HepG2 (cell line): Measurements from ENCODE around the gene OVOL2. TPM values are rescaled to one million over a fixed set of nuclear protein-coding genes. Genes with fewer than 3 reads are reported as not detected.

Experiments
- HOXA5 ChIP-seq: sonication (generic); formaldehyde crosslinking; IDR thresholded peaks from 2 replicates; pipeline ENCODE4 v1.4.0; 2020; ENCODE audit warnings: missing genetic modification reagents
- IKZF4 ChIP-seq: sonication (generic); formaldehyde crosslinking; IDR thresholded peaks from 2 replicates; pipeline ENCODE4 v1.5.1; 2020; ENCODE audit warnings: borderline replicate concordance, mild to moderate bottlenecking, low read depth, missing genetic modification reagents; ENCODE audit errors: not compliant biosample characterization
- KMT2A ChIP-seq: sonication (generic); formaldehyde crosslinking; IDR thresholded peaks from 2 replicates; pipeline ENCODE4 v1.4.0; 2020; ENCODE audit warnings: missing genetic modification reagents
- MEIS2 ChIP-seq: sonication (generic); formaldehyde crosslinking; IDR thresholded peaks from 2 replicates; pipeline ENCODE4 v1.9.0; 2021; ENCODE audit warnings: mild to moderate bottlenecking, missing genetic modification reagents
- NR2F2 ChIP-seq: IDR thresholded peaks from 2 replicates; pipeline ENCODE4 v1.6.1; 2012; ENCODE audit warnings: low read depth, inconsistent platforms, borderline replicate concordance
- ONECUT2 ChIP-seq: sonication (generic); formaldehyde crosslinking; IDR thresholded peaks from 2 replicates; pipeline ENCODE4 v1.4.0; 2020; ENCODE audit warnings: missing genetic modification reagents
- PLRG1 ChIP-seq: fragments of 450-650 bp; conservative IDR thresholded peaks from 2 replicates; pipeline ENCODE4 v1.6.1; 2016
- SAP130 ChIP-seq: IDR thresholded peaks from 2 replicates; pipeline ENCODE4 v1.6.1; 2016; ENCODE audit warnings: low read depth
- SIN3A ChIP-seq: IDR thresholded peaks from 2 replicates; pipeline ENCODE4 v1.6.1; 2011; ENCODE audit warnings: low read depth, mild to moderate bottlenecking, control low read depth, low read length, borderline replicate concordance
- SMARCE1 ChIP-seq: fragments of 450-650 bp; IDR thresholded peaks from 2 replicates; pipeline ENCODE4 v1.6.1; 2017; ENCODE audit warnings: borderline replicate concordance
- U2AF1 ChIP-seq: fragments of 200-400 bp; formaldehyde crosslinking; optimal IDR thresholded peaks from 2 replicates; pipeline ENCODE3; 2017; ENCODE audit warnings: mild to moderate bottlenecking, low read depth, low read length
- ZBTB7A ChIP-seq: sonication (generic); formaldehyde crosslinking; IDR thresholded peaks from 2 replicates; pipeline ENCODE4 v1.8.0; 2022; ENCODE audit warnings: mild to moderate bottlenecking, missing genetic modification reagents
- ZIK1 ChIP-seq: sonication (generic); formaldehyde crosslinking; IDR thresholded peaks from 2 replicates; pipeline ENCODE4 v1.5.0; 2020; ENCODE audit warnings: mild to moderate bottlenecking, low read depth, missing genetic modification reagents, borderline replicate concordance
- ZNF121 ChIP-seq: sonication (generic); formaldehyde crosslinking; IDR thresholded peaks from 2 replicates; pipeline ENCODE4 v1.5.0; 2020; ENCODE audit warnings: mild to moderate bottlenecking, missing genetic modification reagents
- ZNF263 ChIP-seq: sonication (generic); formaldehyde crosslinking; IDR thresholded peaks from 2 replicates; pipeline ENCODE4 v1.4.0; 2020; ENCODE audit warnings: missing genetic modification reagents
- ZNF382 ChIP-seq: sonication (generic); formaldehyde crosslinking; IDR thresholded peaks from 2 replicates; pipeline ENCODE4 v1.5.0; 2020; ENCODE audit warnings: missing genetic modification reagents, mild to moderate bottlenecking, borderline replicate concordance
- ZNF713 ChIP-seq: sonication (generic); formaldehyde crosslinking; IDR thresholded peaks from 2 replicates; pipeline ENCODE4 v1.4.0; 2020; ENCODE audit warnings: mild to moderate bottlenecking, missing genetic modification reagents
- polyA plus RNA-seq, 8 experiments: library from polyadenylated mRNA; depleted of rRNA in 3 of 8; stranded (reverse) in 7 of 8; unstranded in 1 of 8; fragments of >200 nt; fragmentation: Illumina TruSeq in 4 of 8; extraction: Trizol in 4 of 8; gene quantifications; 2 replicates each; pipeline versions ENCODE4 v1.2.1 to v1.2.3, GENCODE V29; 2011 to 2016; ENCODE audit warnings: low read depth in 4 of 8, missing spikeins in 1 of 8, mixed read lengths in 1 of 8; ENCODE audit not compliant: insufficient read depth in 1 of 8
- total RNA-seq, 5 experiments: library from RNA; depleted of rRNA; stranded (reverse); fragments of >200 nt; fragmentation: Illumina TruSeq; extraction: Trizol; gene quantifications; 2 replicates each; pipeline ENCODE4 v1.2.3, GENCODE V29; 2016; ENCODE audit warnings: low read depth in 1 of 5
- TF ChIP-seq, protein P1 (sequence below), 2 experiments: sonication (generic) in 1 of 2; formaldehyde crosslinking in 1 of 2; IDR thresholded peaks; 2 replicates each; pipeline versions ENCODE4 v1.4.0 to v1.6.1; 2018 to 2020; ENCODE audit warnings: missing genetic modification reagents in 2 of 2, borderline replicate concordance in 1 of 2, low read depth in 1 of 2, mild to moderate bottlenecking in 1 of 2, missing biosample characterization in 1 of 2
- TF ChIP-seq, protein P2 (sequence below): sonication (generic); formaldehyde crosslinking; IDR thresholded peaks from 2 replicates; pipeline ENCODE4 v1.5.0; 2020; ENCODE audit warnings: missing genetic modification reagents, mild to moderate bottlenecking, borderline replicate concordance

The OVOL2 gene
- total and polyA plus RNA-seq, 2 of the 13 experiments (the other 11 are each of a cell fraction or from before 2014, with no cell fraction given): 0.20 to 0.31 TPM

DNA sequence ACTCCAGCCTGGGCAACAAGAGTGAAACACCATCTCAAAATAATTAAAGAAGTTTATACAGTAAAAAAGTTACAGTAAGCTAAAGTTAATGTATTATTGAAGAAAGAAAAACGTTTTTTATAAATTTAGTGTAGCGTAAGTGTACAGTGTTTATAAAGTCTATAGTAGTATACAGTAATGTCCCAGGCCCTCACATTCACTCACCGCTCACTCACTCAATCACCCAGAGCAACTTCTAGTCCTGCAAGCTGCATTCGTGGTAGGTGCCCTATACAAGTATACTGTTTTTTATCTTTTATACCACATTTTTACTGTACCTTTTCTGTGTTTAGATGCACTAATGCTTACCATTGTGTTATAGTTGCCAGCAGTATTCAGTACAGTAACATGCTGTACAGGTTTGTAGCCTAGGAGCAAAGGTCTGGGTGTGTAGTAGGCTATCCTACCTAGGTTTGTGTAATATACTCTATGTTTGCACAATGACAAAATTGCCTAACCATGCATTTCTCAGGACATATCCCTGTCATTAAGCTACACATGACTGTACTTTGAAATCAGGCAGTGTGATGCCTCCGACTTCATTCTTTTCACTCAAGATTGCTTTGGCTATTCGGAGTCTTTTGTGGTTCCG is 72.2 kb downstream of the OVOL2 start (continued):
- TF ChIP-seq, protein P1, sequence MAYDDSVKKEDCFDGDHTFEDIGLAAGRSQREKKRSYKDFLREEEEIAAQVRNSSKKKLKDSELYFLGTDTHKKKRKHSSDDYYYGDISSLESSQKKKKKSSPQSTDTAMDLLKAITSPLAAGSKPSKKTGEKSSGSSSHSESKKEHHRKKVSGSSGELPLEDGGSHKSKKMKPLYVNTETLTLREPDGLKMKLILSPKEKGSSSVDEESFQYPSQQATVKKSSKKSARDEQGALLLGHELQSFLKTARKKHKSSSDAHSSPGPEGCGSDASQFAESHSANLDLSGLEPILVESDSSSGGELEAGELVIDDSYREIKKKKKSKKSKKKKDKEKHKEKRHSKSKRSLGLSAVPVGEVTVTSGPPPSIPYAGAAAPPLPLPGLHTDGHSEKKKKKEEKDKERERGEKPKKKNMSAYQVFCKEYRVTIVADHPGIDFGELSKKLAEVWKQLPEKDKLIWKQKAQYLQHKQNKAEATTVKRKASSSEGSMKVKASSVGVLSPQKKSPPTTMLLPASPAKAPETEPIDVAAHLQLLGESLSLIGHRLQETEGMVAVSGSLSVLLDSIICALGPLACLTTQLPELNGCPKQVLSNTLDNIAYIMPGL (CRISPR knock-in tag; IDR thresholded peaks at IDR 0.05; ENCODE audit: borderline replicate concordance in 1 of 2, low read depth in 1 of 2): peak in 1 of 2 experiments; percentile 50; a peak in 1 of 4 replicates
- no peak for TF ChIP-seq PLRG1
- peak; percentile 80; the same call in 1 of the 2 replicates for TF ChIP-seq SIN3A
- no peak for TF ChIP-seq ZIK1 (CRISPR knock-in tag)
- no peak for TF ChIP-seq SMARCE1
- TF ChIP-seq MEIS2 (CRISPR knock-in tag): 0 out of 2 replicates have a peak, but pooled peaks have one; percentile 7
- TF ChIP-seq U2AF1: no peak
- TF ChIP-seq ZNF121 (CRISPR knock-in tag): no peak; the same call in 1 of the 2 replicates
- TF ChIP-seq ZNF382: 0 out of 2 replicates have a peak, but pooled peaks have one; percentile 17
- TF ChIP-seq ZBTB7A (CRISPR knock-in tag): no peak
- no peak for TF ChIP-seq ZNF713
- TF ChIP-seq IKZF4: no peak
- peak; percentile 90; the same call in 1 of the 2 replicates for TF ChIP-seq HOXA5 (CRISPR knock-in tag)
- TF ChIP-seq, protein P2, sequence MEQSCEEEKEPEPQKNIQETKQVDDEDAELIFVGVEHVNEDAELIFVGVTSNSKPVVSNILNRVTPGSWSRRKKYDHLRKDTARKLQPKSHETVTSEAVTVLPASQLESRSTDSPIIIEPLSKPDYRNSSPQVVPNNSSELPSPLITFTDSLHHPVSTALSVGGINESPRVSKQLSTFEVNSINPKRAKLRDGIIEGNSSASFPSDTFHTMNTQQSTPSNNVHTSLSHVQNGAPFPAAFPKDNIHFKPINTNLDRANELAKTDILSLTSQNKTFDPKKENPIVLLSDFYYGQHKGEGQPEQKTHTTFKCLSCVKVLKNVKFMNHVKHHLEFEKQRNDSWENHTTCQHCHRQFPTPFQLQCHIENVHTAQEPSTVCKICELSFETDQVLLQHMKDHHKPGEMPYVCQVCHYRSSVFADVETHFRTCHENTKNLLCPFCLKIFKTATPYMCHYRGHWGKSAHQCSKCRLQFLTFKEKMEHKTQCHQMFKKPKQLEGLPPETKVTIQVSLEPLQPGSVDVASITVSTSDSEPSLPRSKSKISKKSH: no peak
- TF ChIP-seq ZNF263: no peak
- TF ChIP-seq SAP130 (CRISPR knock-in tag): peak; percentile 97
- TF ChIP-seq ONECUT2 (CRISPR knock-in tag): no peak
- TF ChIP-seq KMT2A (CRISPR knock-in tag): peak; percentile 83; the same call in 1 of the 2 replicates
- TF ChIP-seq NR2F2: 0 out of 2 replicates have a peak, but pooled peaks have one; percentile 66
